Measurements from ENCODE around the gene DPEP1. TPM values are rescaled to one million over a fixed set of nuclear protein-coding genes. Genes with fewer than 3 reads are reported as not detected.
A peak's percentile ranks its signal among the peaks of the same experiment; 100 is the strongest.

The DPEP1 gene
- total and polyA plus RNA-seq, 4 donors, result 0.99 to 9.8 (median 5.1) TPM

- Histone ChIP-seq H3K9me3 (ENCODE audit: control insufficient read depth, insufficient read depth, low read length) (no peaks in the 10 kb centered on the region), H3K4me3 (ENCODE audit: low read depth, low read length) (no peak overlapping the region), H3K4me1 (ENCODE audit: control insufficient read depth, insufficient read depth, low read length) (peaks cover 14% of the 10 kb centered on the region), H3K36me3 (ENCODE audit: control insufficient read depth, insufficient read depth, low read length) (no peaks in the 10 kb centered on the region), H3K27me3 (ENCODE audit: control insufficient read depth, insufficient read depth, low read length) (no peaks in the 10 kb centered on the region), H3K27ac (ENCODE audit: low read depth, low read length) (no peak overlapping the region)
- 91% methylated on average over 31 of the region's 34 CpGs for WGBS (ENCODE audit: insufficient coverage)
- no peak for DNase-seq (ENCODE audit: low read depth in 4 of 6, low spot score in 6 of 6)
These were observed 8.1 kb upstream of the DPEP1 start for GRCh38 chr16:89605186-89605970.

GRCh38 chr16:89606006-89606405 lies 7.4 kb upstream of the DPEP1 start:
- DNase-seq (ENCODE audit: low read depth in 4 of 6, low spot score in 6 of 6), result no peak
- Histone ChIP-seq H3K4me1 (ENCODE audit: control insufficient read depth, insufficient read depth, low read length) (peaks cover 14% of the 10 kb centered on the region), H3K4me3 (ENCODE audit: low read depth, low read length) (no peak overlapping the region), H3K36me3 (ENCODE audit: control insufficient read depth, insufficient read depth, low read length) (no peaks in the 10 kb centered on the region), H3K9me3 (ENCODE audit: control insufficient read depth, insufficient read depth, low read length) (no peaks in the 10 kb centered on the region), H3K27me3 (ENCODE audit: control insufficient read depth, insufficient read depth, low read length) (no peaks in the 10 kb centered on the region), H3K27ac (ENCODE audit: low read depth, low read length) (no peak overlapping the region)
- 87% methylated on average over 7 of the region's 9 CpGs for WGBS (ENCODE audit: insufficient coverage)

DNA sequence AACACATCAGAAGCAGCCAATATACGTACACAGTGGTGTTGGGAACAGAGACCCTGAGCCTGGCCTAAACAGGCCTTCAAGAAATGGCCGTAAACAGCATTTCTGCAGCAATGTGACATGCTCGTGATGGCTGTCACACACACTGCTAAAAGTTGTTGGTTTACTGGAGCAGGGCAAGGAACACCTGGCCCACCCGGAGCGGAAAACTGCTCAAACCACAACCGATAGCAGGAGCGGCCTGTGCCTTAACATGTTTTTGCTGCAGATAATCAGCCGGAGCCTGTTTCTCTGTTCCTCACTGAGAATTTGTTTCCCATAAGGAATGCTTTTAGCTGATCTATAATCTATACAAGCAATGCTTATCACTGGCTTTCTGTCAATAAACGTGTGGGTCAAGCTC lies 6.0 kb upstream of the DPEP1 start:
- Histone ChIP-seq H3K27ac (ENCODE audit: low read depth, low read length) (no peak overlapping the region), H3K4me3 (ENCODE audit: low read depth, low read length) (no peak overlapping the region), H3K36me3 (ENCODE audit: control insufficient read depth, insufficient read depth, low read length) (no peaks in the 10 kb centered on the region), H3K4me1 (ENCODE audit: control insufficient read depth, insufficient read depth, low read length) (peaks cover 8% of the 10 kb centered on the region), H3K27me3 (ENCODE audit: control insufficient read depth, insufficient read depth, low read length) (no peaks in the 10 kb centered on the region), H3K9me3 (ENCODE audit: control insufficient read depth, insufficient read depth, low read length) (no peaks in the 10 kb centered on the region)
- WGBS (ENCODE audit: insufficient coverage), result 90% methylated on average over 8 of the region's 9 CpGs
- no peak for DNase-seq (ENCODE audit: low read depth in 4 of 6, low spot score in 6 of 6)

- Histone ChIP-seq H3K4me3 (ENCODE audit: low read depth, low read length) (no peak overlapping the region), H3K9me3 (ENCODE audit: control insufficient read depth, insufficient read depth, low read length) (no peaks in the 10 kb centered on the region), H3K27me3 (ENCODE audit: control insufficient read depth, insufficient read depth, low read length) (no peaks in the 10 kb centered on the region), H3K36me3 (ENCODE audit: control insufficient read depth, insufficient read depth, low read length) (no peaks in the 10 kb centered on the region), H3K27ac (ENCODE audit: low read depth, low read length) (no peak overlapping the region), H3K4me1 (ENCODE audit: control insufficient read depth, insufficient read depth, low read length) (peaks cover 3% of the 10 kb centered on the region)
- no peak for DNase-seq (ENCODE audit: low read depth in 4 of 6, low spot score in 6 of 6)
- 76% methylated on average over 31 of the region's 32 CpGs for WGBS (ENCODE audit: insufficient coverage)
These were observed 5.3 kb upstream of the DPEP1 start for GRCh38 chr16:89607937-89608740.

GRCh38 chr16:89610108-89610453 lies 3.4 kb upstream of the DPEP1 start:
- DNase-seq (ENCODE audit: low read depth in 4 of 6, low spot score in 6 of 6), result no peak
- H3K9me3 ChIP-seq (ENCODE audit: control insufficient read depth, insufficient read depth, low read length), result no peaks in the 10 kb centered on the region
- H3K4me1 ChIP-seq (ENCODE audit: control insufficient read depth, insufficient read depth, low read length), result peaks cover under 1% of the 10 kb centered on the region
- no peaks in the 10 kb centered on the region for H3K27me3 ChIP-seq (ENCODE audit: control insufficient read depth, insufficient read depth, low read length)
- no CpG with 5 or more reads among the region's 1 CpG for whole genome bisulfite sequencing (ENCODE audit: insufficient coverage)
- H3K36me3 ChIP-seq (ENCODE audit: control insufficient read depth, insufficient read depth, low read length), result peaks cover 2% of the 10 kb centered on the region
- H3K27ac ChIP-seq (ENCODE audit: low read depth, low read length), result no peak overlapping the region
- H3K4me3 ChIP-seq (ENCODE audit: low read depth, low read length), result no peak overlapping the region

GRCh38 chr16:89612415-89613166 lies 851 bp upstream of the DPEP1 start:
- Histone ChIP-seq H3K4me1 (ENCODE audit: control insufficient read depth, insufficient read depth, low read length) (no peaks in the 10 kb centered on the region), H3K27ac (ENCODE audit: low read depth, low read length) (no peak overlapping the region), H3K27me3 (ENCODE audit: control insufficient read depth, insufficient read depth, low read length) (no peaks in the 10 kb centered on the region), H3K9me3 (ENCODE audit: control insufficient read depth, insufficient read depth, low read length) (no peaks in the 10 kb centered on the region), H3K4me3 (ENCODE audit: low read depth, low read length) (no peak overlapping the region), H3K36me3 (ENCODE audit: control insufficient read depth, insufficient read depth, low read length) (peaks cover 2% of the 10 kb centered on the region)
- peak in 1 of 6 donors; percentile 3 for DNase-seq (ENCODE audit: low read depth in 4 of 6, low spot score in 6 of 6)
- 73% methylated on average over 19 of the region's 20 CpGs for WGBS (ENCODE audit: insufficient coverage)

DNA sequence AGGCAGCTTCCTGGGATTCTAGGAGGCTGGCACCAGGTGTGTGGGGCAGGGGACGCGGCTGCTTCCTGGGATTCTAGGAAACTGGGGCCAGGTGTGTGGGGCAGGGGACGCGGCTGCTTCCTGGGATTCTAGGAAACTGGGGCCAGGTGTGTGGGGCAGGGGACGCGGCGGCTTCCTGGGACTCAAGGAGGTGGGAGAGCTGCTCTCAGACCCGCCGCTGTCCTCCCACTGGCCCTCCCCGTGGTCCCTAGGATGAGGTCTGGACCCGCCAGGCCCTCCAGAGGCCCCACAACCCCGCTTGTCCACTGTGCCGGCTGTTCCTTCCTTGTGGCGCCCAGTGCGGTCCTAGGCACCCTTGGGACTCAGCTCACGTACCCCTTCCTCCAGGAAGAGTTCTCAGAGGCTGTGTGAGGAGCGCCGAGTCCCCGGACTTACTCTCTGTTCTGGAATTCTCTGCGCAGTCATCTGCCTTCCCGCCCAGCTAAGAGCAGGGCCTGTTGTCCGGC lies 565 bp downstream of the DPEP1 start:
- Histone ChIP-seq H3K36me3 (ENCODE audit: control insufficient read depth, insufficient read depth, low read length) (peaks cover 2% of the 10 kb centered on the region), H3K4me1 (ENCODE audit: control insufficient read depth, insufficient read depth, low read length) (no peaks in the 10 kb centered on the region), H3K27me3 (ENCODE audit: control insufficient read depth, insufficient read depth, low read length) (no peaks in the 10 kb centered on the region), H3K9me3 (ENCODE audit: control insufficient read depth, insufficient read depth, low read length) (no peaks in the 10 kb centered on the region), H3K27ac (ENCODE audit: low read depth, low read length) (no peak overlapping the region), H3K4me3 (ENCODE audit: low read depth, low read length) (no peak overlapping the region)
- WGBS (ENCODE audit: insufficient coverage), result 84% methylated on average over 22 of the region's 22 CpGs
- DNase-seq (ENCODE audit: low read depth in 4 of 6, low spot score in 6 of 6), result no peak

GRCh38 chr16:89615176-89615575 lies 1.7 kb downstream of the DPEP1 start:
- peaks cover 2% of the 10 kb centered on the region for H3K36me3 ChIP-seq (ENCODE audit: control insufficient read depth, insufficient read depth, low read length)
- H3K4me1 ChIP-seq (ENCODE audit: control insufficient read depth, insufficient read depth, low read length), result no peaks in the 10 kb centered on the region
- 67% methylated on average over 13 of the region's 13 CpGs for WGBS (ENCODE audit: insufficient coverage)
- H3K27ac ChIP-seq (ENCODE audit: low read depth, low read length), result no peak overlapping the region
- H3K4me3 ChIP-seq (ENCODE audit: low read depth, low read length), result no peak overlapping the region
- DNase-seq (ENCODE audit: low read depth in 4 of 6, low spot score in 6 of 6), result no peak
- H3K27me3 ChIP-seq (ENCODE audit: control insufficient read depth, insufficient read depth, low read length), result no peaks in the 10 kb centered on the region
- H3K9me3 ChIP-seq (ENCODE audit: control insufficient read depth, insufficient read depth, low read length), result no peaks in the 10 kb centered on the region

GRCh38 chr16:89615596-89616090 lies 2.2 kb downstream of the DPEP1 start:
- peaks cover 4% of the 10 kb centered on the region for H3K4me1 ChIP-seq (ENCODE audit: control insufficient read depth, insufficient read depth, low read length)
- no peak overlapping the region for H3K27ac ChIP-seq (ENCODE audit: low read depth, low read length)
- DNase-seq (ENCODE audit: low read depth in 4 of 6, low spot score in 6 of 6), result no peak
- no peaks in the 10 kb centered on the region for H3K27me3 ChIP-seq (ENCODE audit: control insufficient read depth, insufficient read depth, low read length)
- peaks cover 2% of the 10 kb centered on the region for H3K36me3 ChIP-seq (ENCODE audit: control insufficient read depth, insufficient read depth, low read length)
- 29% methylated on average over 10 of the region's 17 CpGs for WGBS (ENCODE audit: insufficient coverage)
- H3K9me3 ChIP-seq (ENCODE audit: control insufficient read depth, insufficient read depth, low read length), result no peaks in the 10 kb centered on the region
- no peak overlapping the region for H3K4me3 ChIP-seq (ENCODE audit: low read depth, low read length)

Data from spinal cord (tissue), 10 donors.